C1 segment of cervical spinal cord (tissue), 14 donors: Measurements from ENCODE around the gene AHRR.

ENCODE experiments used
- DNase-seq, 14 donors: peaks; one replicate each; lab custom pipeline; 2025; lab: John Stamatoyannopoulos, UW

The AHRR gene

DNA sequence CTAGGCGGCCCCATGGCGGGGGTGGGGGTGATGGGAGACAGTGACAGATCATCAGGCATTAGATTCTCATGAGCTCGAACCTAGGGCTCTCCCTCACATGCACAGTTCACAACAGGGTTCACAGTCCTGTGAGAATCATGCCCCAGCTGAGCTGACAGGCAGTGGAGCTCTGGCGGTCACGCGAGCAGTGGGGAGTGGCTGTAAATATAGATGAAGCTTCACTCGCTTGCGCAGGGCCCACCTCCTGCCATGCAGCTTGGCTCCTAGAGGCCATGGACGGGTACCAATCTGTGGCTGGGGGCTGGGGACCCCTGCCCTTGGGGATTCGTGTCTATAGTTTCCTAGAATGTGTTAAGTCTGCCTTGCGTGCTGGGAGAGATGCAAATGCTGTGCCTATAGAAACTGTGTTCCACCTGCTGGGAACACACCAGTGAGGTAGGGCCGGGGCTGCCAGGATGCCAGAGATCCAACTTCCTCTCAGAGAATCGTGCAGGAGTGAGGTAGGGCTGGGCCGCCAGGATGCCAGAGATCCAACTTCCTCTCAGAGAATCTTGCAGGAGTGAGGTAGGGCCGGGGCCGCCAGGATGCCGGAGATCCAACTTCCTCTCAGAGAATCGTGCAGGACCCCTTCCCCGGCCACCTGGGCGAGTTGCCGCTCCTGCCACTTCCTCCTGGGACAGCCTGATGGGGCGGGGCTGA lies 107.4 kb downstream of the AHRR start:
- no peak for DNase-seq

DNA sequence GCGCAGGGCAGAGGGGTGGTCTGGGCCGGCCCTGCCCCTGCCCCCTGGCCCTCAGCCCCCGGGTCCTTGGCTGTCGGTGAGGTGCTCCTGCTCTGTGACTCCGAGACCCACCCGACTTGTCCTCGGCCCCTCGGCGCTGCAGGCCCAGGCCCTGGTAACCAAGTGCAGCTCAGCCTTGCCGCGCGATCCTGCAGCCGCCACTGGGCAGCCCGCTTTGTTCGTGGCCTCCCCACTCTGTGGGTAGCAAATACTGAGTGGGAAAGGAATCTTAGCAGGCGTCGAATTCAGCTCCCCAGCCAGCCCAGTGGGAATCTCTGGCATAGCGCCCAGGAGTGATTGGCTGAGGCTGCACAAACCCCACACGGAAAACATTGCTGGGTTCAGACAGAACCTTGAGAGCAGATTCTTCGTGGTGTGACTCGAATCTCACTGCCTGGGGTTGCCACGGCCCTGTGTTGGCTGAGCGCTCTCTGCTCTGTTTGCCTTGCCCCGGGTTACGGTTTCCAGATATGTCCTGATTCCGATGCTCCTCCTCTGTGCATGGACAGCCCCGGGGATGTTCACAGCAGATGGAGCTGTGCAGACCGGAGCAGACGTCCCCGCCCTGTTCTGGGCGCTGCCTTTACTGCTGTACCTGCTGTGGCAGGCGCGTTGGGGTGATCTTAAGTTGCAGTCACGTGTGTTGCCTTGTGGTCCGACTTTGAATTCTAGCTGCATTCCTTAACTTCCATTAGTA lies 108.1 kb downstream of the AHRR start:
- DNase-seq: no peak

DNA sequence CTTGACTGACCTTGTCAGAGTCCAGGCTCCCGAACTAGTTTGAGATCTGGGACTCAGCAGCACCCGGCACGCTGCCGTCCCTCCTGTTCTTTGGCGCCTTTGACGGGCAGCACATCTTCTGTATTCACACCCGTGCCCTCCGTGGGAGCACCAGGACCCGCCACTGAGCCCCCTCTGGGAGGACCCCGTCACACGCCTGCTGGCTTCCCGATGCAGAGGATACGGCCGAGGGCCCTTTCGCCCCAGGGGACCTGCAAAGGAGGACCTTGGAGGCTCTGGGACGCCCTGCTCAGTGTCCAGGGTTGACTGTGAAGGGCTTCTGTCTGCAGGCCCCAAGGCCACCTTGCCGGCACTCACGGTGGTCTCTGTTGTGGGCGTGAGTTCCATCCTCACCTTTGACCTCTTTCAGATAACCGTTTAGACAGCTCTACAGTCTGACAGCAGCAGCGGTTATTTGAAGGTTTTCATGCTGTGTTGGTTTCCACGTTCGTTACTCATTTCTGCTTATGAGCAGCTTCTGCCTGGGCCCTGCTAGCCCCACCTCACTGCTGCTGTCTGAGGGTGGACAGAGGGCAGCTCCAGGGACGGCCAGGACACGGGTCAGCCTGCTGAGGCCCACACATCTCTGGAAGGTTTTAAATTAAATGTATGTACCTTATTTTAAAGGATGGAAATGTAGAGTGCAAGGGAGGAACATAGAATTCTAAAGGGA lies 108.9 kb downstream of the AHRR start:
- no peak for DNase-seq

DNA sequence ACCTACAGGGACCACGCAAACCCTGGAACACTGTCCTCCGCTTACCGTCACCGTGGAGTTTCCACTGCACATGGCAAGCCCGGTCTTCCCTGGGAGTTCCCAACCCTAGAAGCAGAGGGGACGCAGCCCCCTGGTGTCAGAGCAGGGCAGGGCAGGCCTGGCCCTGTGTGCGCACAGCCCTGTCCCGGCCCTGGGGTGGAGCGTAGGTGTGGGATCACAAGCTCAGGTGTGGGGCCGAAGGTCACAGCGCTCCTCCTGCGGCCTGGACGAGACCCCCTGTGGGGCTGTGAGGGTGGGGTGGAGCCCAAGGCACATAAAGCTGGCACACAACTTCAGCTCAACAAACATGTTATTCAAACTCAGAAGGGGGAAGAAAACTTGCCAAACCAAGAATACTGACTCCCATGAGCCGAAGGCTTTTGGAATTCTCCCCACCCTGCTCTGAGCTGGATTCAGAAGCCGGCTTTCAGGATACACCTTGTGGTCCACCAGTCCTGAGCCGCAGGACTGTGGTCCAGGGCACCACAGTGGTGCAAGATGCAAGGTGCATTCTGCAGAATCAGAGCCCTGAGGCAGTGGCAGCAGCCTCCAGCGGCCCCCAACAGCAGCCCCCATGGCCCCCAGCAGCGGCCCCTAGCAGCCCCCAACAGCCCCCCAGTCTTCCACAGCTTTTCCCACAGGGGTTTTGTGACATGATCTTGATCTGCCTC lies 109.6 kb downstream of the AHRR start:
- DNase-seq: no peak

DNA sequence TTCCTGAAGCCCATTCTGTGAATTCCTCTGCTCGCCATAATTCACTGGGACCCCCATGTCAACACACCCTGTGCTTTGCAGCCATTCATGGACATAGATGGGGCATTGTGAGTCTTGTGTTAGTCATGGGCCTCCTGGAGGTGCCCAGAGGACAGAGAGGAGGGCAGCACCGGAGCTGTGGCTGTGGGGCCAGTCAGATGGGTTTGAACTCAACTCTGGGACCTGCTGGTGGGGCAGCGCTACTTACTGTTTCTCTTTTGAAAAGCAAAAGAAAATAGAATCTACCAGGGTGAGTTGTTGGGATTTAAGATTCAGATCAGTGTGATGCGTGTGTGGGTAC lies 110.2 kb downstream of the AHRR start:
- DNase-seq: no peak

DNA sequence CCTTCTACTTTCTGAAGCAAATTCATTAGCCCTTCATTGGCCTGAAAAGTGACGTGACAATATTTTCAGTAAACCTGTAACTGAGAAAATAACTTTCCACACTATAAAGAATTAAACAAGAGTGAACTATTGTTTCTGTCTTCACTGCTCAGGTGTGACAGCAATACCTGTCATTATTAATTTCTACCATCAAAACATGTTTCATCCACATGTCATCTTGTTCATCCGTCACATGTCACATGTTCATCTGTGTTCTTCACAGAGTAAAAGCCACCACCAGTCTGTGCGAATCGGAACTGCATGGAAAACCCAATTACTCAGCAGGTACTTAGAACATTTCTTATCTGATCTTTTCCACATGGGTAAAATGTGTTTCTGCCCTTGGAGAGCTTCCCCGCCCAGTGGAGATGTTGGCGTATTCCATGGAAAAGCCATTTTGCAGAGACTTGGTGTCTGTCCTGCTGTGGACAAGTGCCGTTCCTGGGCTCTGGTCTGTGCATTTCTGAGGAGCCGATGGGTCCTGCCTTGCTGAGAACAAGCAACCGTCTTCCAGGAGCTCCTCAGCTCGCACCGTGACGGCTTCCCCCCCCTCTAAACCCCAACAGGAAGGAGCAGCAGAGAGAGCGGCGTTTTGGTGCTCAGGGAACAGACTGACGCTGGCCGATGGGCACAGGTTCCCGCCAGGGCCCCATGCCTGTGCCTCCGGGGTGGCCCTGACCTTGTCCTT lies 110.8 kb downstream of the AHRR start:
- no peak for DNase-seq

DNA sequence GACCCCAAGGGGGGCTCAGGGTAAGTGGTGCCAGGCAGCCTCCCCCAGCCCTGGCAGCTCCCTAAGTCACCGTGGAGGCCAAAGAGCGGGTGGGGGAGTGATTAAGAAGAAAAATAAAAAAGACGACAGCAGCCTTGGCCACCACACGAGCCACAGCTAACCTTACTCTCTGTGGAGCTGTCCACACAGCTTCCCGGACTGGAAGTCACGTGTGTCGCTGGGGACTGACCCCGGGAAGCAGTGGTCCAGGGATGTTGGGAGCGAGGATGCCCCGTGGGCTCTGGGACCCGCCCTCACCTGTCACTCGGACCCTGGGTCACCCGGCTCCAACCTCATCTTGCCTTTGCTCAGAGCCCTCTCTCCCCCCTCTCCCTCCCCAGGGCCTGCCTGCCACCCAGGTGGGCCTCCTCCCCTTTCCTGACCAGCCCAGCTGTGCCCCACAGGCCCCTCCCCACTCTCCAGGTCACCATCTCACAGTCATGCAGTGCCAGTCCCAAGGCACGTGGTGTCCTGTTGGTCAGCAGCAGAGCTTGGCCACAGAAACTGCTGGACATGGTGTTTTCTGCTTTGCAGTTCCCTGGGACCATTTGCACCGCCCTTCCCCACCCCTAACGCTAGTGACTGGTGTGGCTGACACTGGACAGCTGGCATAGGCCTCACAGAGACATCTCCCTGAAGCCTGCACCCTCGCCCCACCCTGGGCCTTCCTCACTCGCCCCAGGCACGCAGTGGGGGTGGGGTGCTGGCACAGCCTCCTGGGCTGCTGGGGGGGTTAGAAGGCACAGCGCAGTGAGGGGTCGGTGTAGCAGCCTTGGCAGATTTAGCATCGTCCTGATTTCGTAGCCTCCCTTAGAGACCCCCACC lies 111.6 kb downstream of the AHRR start:
- no peak for DNase-seq

DNA sequence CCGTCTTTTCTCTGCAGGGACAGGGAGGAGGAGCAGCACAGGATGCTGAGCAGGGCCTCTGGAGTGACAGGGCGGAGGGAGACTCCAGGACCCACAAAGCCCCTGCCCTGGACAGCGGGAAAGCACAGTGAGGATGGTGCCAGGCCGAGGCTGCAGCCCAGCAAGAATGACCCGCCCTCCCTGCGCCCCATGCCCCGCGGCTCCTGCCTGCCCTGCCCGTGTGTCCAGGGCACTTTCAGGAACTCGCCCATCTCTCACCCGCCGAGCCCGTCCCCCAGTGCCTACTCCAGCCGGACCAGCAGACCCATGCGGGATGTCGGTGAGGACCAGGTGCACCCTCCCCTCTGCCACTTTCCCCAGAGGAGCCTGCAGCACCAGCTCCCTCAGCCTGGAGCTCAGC lies 112.3 kb downstream of the AHRR start:
- DNase-seq: no peak

DNA sequence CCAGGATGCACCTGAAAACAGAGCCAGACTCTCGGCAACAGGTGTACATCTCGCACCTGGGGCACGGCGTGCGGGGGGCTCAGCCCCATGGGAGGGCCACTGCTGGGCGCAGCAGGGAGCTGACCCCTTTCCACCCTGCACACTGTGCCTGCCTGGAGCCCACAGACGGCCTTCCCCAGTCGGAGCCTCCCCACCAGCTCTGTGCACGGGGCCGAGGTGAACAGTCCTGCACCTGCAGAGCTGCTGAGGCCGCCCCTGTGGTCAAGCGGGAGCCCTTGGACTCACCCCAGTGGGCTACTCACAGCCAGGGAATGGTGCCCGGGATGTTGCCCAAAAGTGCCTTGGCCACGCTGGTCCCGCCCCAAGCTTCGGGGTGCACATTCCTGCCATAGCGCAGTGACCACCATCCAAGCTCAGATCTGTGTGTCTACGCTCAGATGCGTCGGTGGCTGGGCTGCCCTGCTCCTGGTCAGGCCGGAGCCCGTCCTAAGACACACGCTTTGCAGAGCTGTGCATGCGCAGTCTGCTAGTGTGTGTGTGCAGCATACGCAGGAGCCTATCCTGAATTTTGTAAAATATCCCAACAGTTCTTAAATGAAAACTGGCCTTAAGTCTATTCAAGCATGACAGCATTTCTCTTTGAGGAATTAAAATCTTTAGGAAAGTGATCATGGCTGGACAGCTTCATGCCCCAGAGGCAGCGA lies 113.1 kb downstream of the AHRR start:
- DNase-seq: no peak

DNA sequence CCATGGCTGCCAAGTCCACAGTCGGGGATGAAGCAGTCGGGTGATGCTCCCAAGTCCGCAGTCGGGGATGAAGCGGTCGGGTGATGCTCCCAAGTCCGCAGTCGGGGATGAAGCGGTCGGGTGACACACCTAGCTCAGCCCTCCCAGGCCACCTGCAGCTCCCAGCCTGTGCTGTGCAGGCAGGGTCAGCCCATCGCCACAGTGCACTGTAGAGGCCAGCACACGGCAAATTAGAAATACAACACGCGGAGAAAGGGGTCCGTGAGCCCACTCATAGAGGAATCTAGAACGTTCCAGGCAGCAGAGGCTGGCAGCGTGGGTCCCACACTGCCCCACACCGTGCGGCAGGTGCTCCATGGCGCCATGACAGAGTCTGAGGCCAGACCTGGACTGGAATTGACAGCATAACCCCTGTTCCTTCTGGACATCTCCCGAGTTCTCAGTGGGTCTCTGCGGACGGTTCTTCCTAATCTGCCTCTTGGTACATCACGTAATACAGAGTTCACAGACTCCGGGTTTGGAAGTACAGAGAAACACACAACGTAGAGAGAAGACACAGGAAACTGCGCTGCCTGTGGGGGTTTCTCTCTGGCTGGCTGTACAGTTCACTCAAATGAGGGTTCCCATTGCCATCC lies 113.8 kb downstream of the AHRR start:
- DNase-seq: no peak

DNA sequence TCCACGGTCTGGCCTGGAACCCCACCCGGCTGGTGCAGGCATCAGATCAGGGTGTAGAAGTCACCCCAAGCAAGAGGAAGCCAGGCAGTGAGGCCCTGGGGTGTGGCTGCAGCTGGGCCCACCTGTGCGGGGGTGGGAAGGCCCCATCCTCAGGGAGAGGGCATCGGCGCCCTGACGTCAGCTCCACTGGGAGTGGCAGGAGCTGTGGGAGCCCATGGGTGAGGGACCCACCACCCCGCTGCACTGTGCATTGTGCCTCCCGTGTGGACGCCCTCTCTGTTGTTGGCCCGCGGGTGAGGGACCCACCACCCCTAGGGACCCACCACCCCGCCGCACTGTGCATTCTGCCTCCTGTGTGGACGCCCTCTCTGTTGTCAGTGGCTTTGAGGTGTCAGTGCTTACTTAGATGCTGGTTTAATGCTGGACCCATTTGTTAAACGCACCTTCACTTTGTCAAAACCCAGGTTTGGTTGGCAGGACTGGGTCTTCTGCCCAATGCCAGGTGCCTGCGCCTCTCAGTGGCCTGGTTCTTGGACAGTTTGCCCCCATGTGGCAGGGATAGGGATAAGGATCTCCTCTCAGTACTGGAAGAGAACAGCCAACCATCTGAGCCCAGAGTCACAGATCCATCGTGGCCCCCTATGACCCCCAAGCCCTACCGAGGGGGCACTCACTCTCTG lies 114.6 kb downstream of the AHRR start:
- no peak for DNase-seq

DNA sequence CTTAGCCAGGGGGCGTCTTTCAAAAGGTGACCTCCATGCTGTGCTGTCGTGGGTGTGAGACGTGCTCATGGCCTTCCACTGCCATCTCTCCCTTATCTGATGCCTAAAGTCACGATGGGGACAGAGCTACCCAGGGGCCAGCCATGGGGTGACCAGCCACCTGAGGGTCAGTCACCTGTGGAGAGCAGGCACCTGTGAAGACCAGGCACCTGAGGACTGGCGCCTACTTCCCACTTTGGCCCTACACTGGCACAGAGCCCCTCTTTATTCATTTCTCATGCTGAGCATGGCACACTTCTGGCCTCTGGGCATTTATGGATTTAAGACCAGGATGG lies 115.1 kb downstream of the AHRR start:
- no peak for DNase-seq

DNA sequence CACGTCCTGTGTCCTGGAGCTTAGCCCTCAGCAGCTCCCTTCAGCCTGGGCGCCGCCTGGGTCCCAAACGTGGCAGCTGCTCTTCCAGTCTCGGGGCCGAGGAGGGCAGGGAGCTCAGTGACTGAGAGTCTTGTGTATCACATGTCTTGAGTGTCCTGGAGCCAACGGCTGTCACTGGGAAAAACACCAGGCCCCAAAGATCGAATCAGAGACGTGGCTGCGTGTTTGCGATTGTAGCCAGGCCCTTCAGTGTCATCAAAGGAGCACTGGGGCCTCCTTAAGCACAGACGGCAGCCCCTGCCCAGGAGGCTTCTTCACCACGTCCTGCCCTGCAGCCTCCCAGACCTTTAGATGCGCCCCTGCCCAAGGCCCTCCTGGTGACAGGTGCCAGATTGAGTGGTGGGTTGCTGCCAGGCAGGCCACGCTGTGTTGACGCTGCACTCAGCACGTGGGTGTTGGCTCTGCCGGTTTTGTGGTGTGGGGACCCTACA lies 115.8 kb downstream of the AHRR start:
- no peak for DNase-seq

DNA sequence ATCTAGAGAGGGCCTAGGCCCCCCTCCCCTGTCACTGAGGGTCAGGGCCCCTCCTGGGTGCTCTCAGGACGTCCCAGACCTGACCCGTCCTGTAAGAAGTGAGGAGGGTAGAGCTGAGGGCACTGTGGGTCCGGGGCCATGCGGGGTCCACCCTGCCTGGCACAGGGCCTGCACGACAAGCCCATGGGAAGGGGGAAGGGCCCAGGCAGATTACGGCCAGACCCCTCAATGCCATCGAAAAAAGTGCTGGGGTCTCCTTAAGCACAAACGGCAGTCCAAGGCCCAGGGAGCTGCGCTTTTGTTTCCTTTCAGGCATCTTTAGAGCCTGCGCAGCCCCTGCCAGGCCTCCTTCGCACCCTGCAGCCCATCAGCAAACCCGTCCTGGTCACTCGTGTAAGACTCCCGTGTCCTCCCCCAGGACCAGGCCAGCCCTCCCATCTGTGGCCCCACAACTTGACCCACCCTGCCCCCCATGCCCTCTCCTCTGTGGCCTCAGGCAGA lies 117.0 kb downstream of the AHRR start:
- no peak for DNase-seq

DNA sequence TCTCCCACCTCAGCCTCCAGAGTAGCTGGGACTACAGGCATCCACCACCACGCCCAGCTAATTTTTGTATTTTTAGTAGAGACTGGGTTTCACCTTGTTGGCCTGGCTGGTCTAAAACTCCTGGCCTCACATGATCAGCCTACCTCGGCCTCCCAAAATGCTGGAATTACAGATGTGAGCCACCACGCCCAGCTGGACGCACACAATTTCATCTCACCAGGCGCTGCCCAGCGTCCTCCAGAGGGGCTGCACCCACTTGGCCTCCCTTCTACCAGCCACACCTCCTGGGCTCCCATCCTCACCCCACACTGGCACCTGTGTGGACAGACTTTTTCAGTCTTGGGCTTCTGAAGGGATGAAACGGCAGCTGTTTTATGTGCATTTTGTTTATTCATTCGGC lies 117.7 kb downstream of the AHRR start:
- DNase-seq: no peak

DNA sequence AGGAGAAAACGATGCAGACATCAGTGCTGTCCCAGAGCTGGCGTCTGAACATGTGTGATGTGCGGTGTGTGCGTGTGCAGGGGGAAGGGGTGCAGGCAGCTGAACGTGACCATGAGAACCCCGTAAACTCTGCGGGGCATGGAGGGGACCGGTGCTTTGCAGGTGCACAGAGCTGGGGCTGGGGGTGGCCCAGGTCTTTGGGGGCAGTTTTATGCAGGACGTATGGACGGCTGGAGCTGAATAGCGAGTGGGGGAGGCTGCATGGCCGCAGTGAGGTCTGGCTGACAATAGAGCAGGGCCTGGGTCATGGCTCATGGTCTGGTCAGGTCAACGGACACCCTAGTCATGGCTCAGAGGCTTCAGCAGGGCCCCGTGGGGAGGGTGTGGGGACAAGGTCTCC lies 118.1 kb downstream of the AHRR start:
- no peak for DNase-seq

DNA sequence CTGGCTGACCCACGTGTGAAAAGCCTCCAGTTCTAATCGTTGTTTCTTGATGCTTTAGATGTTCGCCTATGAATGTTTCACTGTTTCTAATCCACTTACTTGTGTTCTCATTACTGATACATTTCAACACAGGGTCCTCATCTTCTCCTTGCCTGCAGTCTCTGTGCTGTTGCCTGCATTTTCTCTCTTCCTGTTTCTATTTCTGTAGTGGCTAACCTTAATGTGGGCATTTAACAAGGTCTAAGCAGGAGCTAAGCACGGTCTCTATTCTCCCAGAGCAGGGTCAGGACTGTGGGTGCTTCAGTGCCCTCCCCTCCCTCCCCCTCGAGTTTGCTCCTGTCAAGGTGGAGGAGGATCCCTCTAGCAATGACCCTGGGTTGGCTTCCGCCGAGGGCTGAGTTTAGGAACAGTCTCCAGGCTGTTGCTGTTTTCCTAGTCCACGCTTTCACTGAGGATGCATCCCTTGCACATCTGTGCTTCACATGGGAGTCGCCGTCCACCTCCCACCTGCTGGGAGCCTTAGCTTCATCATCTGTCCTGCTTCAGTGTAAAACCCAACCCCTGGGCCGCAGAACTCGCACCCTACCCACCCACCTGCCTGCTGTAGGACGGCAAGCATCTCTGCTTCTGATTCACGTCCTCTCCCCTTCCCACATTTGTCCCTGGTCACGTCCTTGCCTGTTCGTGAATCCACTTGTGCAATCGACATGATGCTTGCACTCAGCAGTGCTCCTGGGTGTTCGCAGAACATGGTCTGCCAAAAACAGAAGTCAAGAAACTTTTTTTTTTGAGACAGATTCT lies 119.1 kb downstream of the AHRR start:
- no peak for DNase-seq

DNA sequence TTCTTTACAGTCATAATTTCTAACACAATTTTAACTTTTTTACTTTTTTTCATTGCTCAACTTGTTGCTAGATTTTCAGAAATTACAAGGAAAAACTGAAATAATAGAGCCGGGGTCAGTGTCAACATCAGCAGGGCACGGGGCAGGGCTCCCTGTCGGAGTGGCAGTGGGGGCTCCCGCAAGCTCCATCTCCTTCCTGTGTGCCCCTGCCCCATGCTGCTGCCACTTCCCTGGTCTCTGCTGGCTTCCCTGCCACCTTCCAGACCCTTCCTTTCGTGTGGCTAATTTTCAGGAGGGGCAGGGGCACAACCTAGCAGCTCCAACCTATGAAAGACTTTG lies 120.5 kb downstream of the AHRR start:
- no peak for DNase-seq
